Stimulated activated naive CD4-positive, alpha-beta T cell (primary cell): ENCODE results near the gene CD84.
"Not testable (repeated sequence)": the region's sequence is repeated elsewhere in the genome, so short reads cannot be mapped to it uniquely, and the experiment has no call there.

Experiments used
- DNase-seq, 6 experiments: peaks; one replicate each; lab custom pipeline; 2025; lab: John Stamatoyannopoulos, UW

CD84 gene, protein sequence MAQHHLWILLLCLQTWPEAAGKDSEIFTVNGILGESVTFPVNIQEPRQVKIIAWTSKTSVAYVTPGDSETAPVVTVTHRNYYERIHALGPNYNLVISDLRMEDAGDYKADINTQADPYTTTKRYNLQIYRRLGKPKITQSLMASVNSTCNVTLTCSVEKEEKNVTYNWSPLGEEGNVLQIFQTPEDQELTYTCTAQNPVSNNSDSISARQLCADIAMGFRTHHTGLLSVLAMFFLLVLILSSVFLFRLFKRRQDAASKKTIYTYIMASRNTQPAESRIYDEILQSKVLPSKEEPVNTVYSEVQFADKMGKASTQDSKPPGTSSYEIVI

DNA sequence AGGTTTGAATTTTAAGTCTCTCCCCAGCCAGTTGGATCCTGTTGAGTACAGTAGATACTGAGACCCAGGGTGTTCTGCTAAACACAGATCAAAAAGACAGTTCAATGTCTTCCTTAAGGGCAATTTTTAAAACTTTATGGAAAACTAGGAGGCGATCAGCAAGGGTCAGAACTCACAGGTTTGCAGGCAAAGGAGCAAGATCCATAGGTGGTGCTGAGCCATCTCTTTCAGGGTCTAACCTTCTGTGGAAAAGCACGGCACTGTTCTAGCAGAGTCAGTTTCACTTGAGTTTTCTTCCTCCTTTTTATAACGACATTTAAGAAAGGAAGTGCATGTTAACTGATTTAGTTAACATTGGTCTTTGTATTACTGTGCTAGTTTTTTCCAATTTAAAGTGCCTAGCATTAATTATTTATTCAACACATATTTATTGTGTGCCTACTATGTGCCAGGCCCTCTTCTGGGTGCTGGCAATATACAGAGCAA, at the start of gene CD84:
CD84 (minus strand) TSS at position 281 of the 486 bp plus-strand sequence; CDS start at position 222, 59 bp downstream.
- DNase-seq, result peak in 3 of 6 experiments; percentile 23 to 55 (median 35)

DNA sequence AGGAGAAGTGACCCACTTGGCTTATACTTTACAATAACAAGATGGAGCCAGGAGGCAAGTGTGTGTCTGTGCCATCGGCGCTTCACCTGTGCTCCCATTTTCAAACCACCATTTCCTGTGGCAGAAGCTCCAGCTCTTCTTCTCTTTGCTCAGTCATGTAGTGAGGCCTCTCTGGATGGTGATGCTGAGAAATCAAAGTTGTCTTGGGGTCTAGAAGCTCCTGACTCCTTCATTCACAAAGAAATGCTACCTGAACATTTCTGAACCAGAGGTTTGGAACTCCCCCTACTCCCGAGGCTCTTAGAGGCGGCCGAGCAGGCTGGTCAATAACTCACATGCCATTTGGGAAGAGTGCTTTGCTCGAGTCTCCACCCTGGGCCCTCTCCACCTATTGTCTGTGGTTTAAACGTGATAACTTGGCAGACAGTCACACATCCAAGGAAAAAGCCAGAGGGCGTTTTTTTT, 49.5 kb upstream of the CD84 start:
- DNase-seq, result peak; percentile 33 to 84 (median 63)

DNA sequence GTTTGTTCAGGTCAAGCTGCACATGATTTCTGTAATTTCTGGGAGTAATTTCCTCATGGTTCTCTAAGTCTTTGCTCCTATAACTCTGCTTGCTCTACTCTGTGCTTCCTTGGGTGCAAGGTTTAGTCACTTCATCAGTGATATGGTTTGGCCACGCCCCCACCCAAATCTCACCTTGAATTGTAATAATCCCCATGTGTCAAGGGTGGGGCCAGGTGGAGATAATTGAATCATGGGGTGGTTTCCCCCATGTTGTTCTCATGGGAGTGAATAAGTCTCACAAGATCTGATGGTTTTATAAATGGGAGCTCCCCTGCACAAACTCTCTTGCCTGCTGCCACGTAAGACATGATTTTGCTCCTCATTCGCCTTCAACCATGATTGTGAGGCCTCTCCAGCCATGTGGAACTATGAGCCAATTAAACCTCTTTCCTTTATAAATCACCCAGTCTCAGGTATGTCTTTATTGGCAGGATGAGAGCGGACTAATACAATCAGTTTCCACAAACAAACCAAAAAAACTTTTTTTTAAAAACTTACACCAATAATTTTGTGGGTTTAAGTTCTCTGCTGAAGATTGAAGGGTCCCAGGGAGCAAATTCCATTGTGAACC, 48.5 kb upstream of the CD84 start:
- DNase-seq, result not testable (repeated sequence)

DNA sequence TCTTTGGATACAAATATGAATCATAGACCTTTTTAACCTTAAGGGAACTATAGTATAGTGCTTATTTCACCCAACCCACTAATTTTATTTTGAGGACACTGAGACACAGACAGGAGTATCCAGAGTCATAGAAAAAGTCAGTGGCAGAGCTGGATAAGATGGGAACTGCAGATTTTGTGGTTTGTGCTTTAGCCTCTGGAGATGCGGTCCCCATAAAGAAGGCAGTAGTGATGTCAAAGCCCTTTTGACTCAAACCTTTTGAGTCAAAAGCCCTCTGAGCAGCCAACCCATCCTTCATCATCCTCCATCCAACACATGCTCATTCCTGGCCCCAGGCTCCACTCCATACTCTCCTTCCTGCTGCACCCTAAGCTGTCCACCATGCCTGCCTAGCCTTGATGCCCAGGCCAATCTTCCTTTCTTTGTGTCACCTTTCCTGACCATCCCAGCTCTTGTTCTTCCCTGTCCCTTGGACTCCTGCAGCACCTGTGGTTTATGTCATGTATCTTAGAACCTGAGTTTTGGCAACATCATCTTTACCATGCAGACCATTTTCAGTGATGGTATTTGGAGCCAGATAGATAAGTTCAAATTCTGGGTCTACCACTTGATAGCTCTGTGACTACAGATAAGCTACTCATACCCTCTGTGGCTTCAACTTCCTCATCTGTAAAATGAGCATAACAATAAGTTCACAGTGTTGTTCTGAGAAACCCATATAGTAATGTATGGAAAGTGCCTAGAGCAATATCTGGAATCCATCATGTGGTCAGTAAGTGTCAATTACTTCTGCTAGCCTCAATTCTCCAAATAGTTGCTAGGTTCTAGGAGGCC, 47.4 kb upstream of the CD84 start:
- peak in 1 of 6 experiments; percentile 7 for DNase-seq

DNA sequence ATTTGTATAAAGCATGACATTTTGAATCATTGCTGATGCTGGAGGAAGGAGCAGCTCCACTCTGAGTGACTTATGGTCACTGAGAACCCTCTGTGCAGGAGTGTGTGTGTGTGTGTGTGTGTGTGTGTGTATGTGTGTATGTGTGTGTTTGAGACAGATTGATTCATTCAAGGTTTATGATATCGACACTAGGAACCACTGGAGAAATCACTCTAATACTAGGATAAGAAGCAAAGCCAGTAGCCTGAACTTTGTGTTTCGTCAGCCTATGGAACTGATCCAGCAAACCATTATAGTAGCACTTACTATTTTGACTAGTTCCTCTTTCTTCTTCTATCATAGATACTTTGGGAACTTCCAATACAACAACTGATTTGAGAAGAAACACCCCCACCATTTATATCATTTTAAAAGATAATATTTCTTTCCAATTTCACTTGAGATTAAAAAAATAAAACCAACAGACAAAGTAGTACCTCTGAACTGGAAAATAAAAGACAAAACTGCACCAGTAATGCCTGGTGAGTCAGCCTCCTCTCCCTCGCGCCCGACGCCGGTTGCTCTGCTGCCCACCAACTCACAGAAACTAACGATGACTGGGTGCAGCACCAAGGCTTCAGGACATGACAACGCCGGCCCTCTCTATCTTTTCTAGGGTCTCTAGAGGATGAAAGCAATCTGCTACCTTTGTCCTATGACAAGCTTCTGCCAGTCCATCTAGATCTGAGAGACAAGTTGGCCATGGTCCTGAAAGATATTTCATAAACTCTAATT, 46.6 kb upstream of the CD84 start:
- peak in 1 of 6 experiments; percentile 7 for DNase-seq

DNA sequence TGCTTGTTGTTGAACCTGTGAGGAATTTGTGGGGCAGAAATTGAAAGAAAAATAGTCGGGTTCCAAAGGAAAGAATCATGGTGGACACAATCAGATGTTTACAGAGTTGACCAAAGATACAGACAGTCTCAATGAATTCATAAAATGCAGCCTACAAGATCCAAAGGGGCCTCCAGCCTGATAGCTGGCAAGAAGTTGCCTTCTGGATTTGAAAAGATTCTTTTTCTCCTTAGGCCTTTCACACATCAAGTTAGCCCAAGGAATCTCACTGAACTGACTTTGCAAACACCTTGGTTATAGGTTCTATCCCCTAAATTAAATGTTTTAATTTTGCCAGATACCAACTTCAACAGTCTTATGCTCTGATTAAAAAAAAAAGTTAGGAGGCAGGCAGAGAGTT, 46.0 kb upstream of the CD84 start:
- no peak for DNase-seq

DNA sequence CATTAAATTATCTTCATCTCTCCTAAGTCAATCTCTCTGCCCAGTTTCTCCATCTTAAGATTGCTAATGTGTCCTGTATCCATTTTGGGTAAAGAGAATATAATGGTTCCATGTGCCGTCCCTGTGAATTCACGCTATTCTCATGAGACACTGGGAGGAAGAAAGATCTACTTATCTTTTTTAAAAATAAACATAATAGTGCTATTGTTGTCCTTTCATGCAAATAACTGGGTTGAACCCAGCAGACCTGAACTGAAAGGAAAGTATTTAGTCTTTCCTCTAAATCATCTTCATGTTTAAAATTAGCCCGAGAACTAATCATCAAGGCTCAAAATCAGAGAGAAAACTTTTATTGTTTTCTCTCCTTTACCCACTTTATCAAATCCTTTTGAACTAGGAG, 45.2 kb upstream of the CD84 start:
- DNase-seq, result no peak

DNA sequence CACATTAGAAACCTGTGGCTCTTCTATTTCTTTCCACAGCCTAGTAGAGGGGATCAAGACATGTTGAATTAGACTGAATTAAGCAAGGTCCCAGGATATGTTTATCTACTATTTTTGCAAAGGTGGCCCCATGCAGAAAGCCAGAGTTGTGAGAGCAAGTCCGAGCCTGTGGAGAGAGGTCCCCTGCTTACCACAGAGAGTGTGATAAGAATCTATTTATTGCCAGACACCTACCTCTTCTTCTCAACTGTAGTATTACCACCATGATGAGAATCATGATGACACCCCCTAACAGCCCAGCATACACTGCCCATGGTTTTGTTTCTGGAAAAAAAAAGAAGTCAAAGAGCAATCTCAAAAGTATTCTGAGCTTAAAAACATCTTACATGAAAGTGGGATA, 44.6 kb upstream of the CD84 start:
- no peak for DNase-seq

DNA sequence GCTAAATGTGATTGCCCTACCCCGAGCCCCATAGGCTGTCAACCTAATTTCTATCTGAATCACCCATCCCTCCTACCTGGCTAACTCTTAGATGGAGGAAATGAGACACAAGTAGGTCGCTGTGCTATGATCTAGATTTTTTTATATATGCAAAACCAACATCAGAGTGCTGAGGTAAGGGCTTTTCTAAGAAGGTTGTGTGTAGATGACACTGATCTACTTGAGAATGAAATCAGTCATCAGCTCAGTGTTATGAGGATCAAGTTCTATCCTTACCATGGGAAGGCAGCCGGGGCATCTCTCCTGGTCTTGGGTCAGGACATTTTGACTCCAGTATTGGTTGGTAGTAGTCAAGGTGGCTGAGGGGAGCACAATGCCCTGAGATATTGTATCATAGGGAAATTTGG, 43.9 kb upstream of the CD84 start:
- DNase-seq, result no peak

DNA sequence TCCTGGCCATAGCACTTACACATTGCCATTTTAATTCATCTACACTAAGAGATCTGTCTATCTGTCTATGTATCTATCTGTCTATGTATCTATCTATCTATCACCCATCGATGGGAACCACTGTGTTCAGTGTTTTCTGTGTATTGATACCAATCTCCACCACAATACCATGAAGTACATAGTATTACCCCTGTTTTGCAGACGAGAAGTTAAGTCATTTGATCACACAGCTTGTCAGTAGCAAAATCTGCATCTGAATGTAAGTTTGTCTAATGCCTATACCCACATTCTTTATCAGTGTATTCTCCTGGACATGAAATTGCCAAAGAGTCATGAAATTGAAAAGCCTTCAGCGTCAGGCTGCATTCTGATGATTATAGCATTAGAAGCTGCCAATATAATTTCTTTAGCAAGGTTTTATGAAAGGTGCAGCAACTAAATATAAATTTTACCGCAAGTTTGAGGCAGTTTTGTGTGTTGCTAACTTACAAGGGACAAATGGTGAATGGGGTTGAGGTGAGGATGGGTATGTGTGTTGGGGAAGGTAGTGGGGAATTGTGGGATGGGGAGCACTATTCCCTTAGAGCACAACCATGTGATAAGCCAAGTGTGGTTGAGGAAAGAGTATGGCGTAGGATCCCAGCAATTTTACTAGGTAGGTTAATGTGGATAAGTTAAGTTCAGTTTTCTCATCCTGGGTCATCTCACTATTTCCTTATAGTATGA, 43.4 kb upstream of the CD84 start:
- no peak for DNase-seq

DNA sequence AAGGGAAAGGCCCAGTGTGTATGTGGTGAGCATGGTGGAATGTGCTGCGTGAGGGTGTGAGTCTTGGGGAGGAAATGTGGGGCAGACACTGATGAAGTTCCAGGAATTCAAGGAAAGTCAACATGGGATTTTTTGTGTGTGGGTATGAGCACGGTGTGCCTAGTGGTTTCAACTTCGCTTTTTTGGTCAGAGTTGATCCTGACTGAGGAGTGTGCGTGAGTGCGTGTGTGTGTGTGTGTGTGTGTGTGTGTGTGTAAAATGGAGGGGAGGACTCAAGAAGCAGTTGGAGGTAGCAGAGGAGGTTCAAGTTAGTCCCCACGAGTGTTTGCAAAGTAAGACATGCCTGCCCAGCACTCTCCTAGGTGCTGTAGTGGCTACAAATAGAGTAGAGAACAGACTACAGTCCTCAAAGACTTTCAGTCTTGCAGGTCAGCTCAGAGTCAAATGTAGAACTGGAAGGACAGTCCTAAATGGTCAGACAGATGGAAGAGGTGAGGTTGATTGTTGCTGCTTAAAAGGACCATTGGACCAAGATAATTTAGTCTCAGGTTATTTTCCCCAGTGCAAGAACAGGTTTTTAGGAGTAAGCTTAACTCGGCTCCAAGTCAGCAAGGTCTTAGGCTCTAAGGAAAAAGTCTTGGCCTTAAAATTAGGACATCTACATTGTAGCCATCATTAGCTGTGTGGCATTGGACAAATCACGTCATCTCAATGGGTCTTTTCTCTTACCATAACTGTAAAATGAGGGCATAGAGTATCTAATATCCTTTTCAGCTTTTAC, 42.5 kb upstream of the CD84 start:
- no peak for DNase-seq

DNA sequence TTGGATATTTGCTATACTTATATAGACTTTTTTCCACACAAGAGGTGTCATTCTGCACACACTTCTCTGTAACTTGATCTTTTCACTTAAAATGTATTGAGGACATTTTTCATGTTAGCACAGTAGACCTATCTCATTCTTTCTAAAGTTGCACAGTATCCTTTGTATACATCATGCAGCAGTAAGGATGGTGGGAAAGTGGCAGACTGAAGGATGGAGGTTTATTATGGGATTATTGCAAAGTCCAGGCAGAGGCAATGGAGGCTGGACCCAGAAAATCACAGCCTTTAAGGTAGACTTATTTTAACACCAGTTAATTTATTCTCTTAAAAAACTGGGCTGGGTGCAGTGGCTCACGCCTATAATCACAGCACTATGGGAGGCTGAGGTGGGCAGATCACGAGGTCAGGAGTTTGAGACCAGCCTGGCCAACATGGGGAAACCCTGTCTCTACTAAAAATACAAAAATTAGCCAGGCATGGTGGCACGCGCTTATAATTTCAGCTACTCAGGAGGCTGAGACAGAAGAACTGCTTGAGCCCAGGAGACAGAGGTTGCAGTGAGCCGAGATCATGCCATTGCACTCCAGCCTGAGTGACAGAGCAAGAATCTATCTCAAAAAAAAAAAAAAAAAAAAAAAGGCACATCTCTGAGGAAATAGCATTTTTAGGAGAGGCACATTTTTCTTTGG, 41.8 kb upstream of the CD84 start:
- DNase-seq, result no peak

DNA sequence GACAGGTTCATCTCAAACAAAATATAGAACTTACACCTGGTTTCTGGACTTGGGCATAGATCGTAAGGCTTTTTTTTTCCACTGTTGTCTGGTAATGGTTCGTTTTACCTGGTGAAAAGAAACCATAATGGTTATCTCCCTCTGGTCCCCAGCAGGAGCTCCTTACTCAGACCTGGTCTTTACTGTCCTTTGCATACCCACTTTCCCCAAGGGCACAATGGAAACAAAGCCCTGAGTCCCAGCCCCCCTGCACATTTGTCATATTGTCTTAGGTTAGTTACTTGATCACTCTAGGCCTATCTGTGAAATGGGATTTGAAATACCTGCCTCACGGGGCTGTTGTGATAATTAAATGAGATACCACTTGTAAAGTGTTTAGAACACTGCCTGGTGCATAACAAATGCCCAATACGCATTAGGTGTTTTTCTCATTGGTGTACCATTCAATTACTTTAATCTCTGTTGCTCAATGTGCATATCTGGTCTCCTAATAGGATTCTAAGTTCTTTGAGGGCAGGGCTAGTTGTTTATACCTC, 40.5 kb upstream of the CD84 start:
- no peak for DNase-seq

DNA sequence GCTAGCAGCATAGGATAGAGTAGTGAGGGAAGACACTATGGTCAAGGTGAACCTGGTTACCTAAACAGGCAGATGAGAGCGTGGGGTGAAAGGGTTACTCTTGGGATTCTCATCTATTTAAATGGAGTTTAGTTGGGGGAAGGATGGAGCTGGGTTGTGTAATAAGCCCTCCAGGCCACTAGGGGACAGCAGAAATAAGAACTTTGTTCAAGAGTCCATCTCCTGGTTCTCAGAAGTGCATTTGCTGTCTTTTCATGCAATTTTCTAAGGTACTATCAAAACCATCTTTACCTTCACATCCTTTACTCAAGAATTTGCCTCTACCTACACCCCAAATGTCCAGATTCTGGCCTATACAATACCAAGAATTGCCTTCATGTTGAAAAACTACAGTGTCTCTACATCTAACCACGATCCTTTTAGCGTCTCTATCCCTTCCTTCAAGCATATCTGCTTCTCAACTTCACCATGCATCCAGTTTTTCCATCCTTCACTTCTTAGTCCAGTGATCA, 39.5 kb upstream of the CD84 start:
- DNase-seq, result peak in 3 of 6 experiments; percentile 28 to 53 (median 50)

DNA sequence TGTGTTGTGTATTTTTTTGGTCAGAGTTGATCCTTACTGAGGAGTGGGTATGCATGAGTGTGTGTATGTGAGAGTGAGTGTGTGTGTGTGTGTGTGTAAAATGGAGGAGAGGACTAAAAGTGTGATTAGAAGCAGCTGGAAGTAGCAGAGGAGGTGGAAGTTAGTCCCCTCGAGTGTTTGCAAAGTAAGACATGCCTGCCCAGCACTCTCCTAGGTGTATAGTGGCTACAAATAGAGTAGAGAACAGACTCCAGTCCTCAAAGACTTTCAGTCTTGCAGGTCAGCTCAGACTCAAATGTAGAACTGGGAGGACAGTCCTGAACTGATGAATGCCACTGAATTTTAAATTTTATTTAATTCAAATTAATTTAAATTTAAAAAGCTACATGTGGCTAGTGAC, 39.0 kb upstream of the CD84 start:
- no peak for DNase-seq

DNA sequence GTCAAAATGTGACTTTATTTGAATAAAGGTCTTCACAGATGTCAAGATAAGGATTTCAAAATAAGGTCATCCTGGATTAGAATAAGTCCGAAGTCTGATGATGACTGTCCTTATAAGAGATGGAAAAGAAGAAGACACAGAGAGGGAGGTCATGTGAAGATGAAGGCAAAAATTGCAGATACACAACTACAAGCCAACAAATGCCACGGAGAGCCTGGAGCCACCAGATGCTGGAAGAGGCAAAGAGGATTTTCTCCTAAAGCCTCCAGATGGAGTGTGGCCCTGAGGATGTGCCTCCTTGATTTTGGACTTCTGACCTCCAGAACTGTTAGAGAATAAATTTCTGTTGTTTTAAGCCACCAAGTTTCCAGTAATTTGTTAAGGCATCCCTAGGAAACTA, 36.4 kb upstream of the CD84 start:
- no peak for DNase-seq

DNA sequence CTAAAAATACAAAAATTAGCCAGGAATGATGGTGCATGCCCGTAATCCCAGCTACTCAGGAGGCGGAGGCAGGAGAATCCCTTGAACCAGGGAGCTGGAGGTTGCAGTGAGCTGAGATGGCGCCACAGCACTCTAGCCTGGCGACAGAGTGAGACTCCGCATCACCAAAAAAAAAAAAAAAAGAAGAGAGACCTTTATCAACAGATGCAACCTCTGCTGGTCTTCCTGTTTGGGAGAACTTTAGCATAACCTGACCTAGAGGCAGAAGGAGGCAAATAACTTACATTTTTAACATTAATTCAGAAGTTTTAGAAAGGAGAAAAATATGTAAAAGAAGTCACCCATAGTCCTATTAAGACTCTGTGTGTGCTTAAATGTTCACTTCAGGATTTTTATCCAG, 35.1 kb upstream of the CD84 start:
- no peak for DNase-seq

DNA sequence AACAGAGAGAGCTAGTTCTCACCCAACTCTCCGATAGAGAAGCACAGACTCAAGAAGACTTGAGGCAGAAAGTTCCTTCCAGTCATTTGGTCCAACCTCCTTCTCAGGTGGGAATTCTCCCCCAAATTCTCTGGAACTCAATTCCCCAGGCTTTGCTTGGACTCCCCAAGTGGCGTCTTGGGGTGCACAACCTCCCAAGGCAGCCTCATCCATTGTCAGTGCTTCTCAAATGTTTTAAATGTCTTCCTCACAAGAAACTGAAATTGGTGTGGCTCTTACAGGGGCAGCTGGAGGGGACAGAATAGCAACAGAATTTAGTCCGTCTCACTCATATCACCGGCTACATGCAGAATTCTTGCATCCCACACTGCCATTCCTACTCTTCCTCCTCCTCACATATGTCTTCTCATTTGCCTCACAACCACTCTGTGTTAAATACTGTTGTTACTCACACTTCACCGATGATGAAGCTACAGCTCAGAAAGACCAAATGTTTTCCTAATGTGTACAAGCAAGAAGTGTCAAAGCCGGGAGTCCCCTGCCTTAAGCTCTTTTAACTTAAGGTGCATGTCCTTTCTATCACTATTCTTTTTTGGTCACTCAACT, 33.4 kb upstream of the CD84 start:
- DNase-seq, result no peak
